GM21515 (cell line): ENCODE measurements around the gene CD207.

Experiments
- ATAC-seq: cut with Tn5 transposase; IDR thresholded peaks from one replicate; pipeline ENCODE4 v1.9.1; 2021; ENCODE audit not compliant: unreplicated experiment

Gene CD207

GRCh38 chr2:70795164-70795995 is 40.2 kb downstream of the CD207 start:
- ATAC-seq: no peak

DNA sequence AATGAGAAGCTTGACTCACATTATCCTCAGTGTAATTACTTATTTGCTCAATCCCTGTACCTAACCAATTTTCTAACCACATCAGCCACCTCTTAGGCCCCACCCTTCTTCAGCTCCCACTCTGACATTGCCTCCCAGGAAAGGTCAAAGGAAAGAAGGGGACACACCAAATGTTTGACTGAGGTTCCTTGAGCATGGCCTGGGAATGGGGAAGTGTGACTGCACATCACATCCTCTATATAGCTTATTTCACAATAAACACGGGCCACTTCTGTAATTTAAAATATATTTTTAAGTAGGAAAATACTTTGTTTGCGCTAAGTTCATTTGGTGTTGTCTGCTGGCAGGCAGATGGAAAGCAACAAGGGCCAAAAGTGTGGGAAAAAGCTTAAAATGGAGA is 42.2 kb downstream of the CD207 start:
- ATAC-seq: no peak

- no peak for ATAC-seq
Measured at GRCh38 chr2:70790136-70790828, 45.3 kb downstream of the CD207 start, which contains the start of gene FIGLA. FIGLA (minus strand) TSS chr2:70790643; CDS start chr2:70790638, 5 bp downstream.

- no peak for ATAC-seq
Measured at GRCh38 chr2:70789304-70790135, 46.1 kb downstream of the CD207 start.

- no peak for ATAC-seq
Measured at GRCh38 chr2:70785137-70785911, 50.3 kb downstream of the CD207 start.

GRCh38 chr2:70784320-70784719 is 51.3 kb downstream of the CD207 start:
- no peak for ATAC-seq
